Endometrium (tissue), 2 donors: ENCODE measurements around the gene PCDHAC2.

Experiments
- FAIRE-seq: peaks from 2 replicates; lab custom pipeline; 2012; peaks lifted over from hg19 to GRCh38; lab: Jason Lieb, UNC
- donor health status: control.
- donor health status: control.

The PCDHAC2 gene, protein sequence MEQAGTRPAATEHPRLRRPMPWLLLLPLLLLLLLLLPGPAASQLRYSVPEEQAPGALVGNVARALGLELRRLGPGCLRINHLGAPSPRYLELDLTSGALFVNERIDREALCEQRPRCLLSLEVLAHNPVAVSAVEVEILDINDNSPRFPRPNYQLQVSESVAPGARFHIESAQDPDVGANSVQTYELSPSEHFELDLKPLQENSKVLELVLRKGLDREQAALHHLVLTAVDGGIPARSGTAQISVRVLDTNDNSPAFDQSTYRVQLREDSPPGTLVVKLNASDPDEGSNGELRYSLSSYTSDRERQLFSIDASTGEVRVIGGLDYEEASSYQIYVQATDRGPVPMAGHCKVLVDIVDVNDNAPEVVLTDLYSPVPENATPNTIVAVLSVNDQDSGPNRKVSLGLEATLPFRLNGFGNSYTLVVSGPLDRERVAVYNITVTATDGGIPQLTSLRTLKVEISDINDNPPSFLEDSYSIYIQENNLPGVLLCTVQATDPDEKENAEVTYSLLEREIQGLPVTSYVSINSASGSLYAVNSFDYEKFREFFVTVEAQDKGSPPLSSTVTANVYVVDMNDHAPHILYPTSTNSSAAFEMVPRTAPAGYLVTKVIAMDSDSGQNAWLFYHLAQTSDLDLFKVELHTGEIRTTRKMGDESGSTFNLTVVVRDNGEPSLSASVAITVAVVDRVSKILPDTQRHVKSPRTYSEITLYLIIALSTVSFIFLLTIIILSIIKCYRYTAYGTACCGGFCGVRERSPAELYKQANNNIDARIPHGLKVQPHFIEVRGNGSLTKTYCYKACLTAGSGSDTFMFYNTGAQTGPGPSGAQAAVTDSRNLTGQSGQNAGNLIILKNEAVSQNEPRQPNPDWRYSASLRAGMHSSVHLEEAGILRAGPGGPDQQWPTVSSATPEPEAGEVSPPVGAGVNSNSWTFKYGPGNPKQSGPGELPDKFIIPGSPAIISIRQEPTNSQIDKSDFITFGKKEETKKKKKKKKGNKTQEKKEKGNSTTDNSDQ

DNA sequence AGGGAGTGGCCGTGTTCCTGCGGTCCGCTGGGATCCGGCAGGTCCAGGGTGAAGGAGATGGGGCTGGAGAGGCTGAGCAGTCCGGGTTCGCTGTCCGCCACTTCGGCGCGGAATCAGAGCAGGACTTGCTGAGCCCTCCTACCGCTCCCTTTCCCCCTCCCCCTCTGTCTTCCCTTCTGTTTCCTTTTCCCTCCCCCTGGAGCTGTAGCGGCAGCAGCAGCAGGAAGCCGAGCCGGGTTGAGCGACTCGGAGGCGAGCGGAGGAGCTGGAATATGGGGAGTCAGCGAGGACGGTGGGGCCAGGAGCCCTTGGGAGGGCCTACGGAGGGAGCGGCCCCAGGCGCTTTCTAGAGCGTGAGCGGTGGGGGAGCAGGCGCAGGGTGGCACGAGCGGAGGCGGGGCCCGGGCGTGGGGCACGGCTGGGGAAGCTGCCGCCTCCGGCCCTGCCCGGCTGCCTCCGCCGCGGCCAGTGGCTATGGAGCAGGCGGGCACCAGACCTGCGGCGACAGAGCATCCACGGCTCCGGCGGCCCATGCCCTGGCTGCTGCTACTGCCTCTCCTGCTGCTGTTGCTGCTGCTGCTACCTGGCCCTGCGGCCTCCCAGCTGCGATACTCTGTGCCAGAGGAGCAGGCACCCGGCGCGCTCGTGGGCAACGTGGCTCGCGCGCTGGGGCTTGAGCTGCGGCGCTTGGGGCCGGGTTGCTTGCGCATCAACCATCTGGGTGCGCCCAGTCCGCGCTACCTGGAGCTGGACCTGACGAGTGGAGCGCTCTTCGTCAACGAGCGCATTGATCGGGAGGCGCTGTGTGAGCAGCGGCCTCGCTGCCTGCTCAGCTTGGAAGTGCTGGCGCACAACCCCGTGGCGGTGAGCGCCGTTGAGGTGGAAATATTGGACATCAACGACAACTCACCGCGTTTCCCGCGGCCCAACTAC lies at the start of gene PCDHAC2:
Gene PCDHAC2 (plus strand): TSS at position 184 of the 933 bp plus-strand sequence. CDS start 291 bp downstream, at position 475.
- FAIRE-seq: no peak

DNA sequence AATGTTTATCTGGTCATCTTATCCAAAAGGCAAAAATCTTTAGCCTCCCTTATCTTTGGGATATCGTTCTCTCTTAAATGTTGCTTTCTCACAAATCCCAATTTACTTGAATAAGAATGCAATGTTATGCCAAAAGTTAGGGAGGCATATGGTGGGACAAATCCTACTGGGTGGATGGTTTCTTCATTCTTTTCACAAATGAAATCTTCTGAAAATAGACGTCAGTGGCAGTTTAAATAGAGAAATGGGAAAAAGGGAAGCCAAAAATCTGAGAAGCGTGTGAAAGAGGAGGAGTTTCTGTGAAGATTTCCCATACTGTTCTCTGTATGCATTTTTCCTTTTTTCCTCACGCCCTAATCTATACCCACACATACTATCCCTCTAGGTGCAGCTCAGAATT lies 42.7 kb upstream of the PCDHAC2 start:
- no peak for FAIRE-seq

DNA sequence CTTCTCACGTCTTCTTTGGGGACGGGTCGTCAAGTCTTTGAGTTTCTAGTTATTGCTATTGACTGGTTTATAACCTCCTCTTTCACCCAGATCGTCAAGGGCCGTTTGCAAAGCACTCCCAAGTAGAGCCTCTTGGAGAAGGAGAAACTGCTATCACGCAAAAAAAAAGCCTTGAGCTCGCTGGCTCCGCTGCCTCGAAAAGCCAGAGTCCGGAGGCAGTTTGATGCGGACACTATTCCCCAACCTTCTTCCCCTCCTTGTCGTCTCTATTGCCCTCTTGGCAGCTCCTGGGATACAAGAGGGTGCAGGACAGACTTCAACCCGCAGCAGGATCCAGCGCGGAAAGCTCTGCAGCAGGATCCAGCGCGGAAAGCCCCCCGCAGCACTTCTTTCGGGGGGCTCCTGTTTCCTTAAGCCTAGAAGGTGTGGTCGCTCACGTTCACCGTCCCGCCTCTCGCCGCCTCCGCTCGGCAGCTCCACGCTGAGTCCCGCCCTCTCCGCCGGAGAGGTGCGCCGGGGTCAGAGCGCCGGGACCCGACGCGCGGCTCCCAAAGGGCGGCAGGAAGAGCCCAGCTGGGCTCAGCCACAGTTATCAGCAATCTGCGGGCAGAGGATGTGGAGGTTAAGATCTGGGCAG lies 40.4 kb upstream of the PCDHAC2 start, which contains the start of gene PCDHAC1:
Gene PCDHAC1 (plus strand): TSS at position 494 of the 637 bp plus-strand sequence. CDS start 594 bp downstream, outside the sequence.
- no peak for FAIRE-seq

DNA sequence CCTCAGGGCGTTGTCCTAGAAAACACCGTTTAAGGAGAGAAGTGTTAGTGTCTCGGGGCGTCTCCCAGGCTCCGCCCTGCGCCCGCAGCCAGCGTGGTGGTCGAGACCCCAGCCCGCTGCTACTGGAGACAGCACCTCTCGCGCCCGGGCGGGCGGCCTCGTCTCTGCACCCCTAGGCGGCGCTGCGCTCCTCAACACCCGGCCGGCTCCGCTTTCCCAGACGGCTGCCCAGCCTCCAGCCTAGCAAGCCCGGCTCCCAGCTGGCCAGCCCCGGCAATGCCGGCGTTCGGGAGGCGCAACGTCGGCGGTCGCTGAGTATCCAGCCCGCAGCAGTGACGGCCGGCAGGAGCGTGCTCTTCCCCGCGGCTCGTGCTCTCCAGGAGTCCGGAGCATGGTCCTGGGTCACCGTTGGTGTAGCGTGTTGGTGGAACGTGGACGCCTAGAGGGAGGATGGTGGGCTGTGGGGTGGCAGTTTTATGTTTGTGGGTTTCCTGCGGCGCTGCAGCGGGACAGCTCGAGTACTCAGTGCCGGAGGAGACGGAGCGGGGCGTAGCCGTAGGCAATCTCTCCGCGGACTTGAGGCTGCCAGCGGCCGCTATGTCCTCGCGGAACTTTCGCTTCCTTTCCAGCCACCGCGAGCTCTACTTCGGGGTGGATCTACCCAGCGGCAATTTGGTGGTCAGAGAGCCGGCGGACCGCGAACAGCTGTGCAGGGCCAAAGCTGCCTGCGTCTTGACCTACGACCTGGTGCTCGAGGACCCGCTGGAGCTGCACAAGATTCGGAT lies 39.6 kb upstream of the PCDHAC2 start:
- no peak for FAIRE-seq

DNA sequence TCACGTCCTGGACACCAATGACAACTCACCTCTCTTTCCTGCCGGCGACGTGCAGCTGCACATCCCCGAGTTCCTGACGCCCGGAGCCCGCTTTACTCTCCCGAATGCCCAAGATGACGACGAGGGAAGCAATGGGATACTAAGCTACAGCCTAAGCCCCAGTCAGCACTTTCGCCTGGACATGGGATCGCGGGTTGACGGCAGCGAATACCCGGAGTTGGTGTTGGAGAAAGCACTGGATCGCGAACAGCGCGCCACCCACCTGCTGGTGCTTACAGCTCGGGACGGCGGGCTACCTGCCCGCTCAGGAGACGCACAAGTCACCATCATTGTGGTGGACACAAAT lies 39.1 kb upstream of the PCDHAC2 start:
- no peak for FAIRE-seq

DNA sequence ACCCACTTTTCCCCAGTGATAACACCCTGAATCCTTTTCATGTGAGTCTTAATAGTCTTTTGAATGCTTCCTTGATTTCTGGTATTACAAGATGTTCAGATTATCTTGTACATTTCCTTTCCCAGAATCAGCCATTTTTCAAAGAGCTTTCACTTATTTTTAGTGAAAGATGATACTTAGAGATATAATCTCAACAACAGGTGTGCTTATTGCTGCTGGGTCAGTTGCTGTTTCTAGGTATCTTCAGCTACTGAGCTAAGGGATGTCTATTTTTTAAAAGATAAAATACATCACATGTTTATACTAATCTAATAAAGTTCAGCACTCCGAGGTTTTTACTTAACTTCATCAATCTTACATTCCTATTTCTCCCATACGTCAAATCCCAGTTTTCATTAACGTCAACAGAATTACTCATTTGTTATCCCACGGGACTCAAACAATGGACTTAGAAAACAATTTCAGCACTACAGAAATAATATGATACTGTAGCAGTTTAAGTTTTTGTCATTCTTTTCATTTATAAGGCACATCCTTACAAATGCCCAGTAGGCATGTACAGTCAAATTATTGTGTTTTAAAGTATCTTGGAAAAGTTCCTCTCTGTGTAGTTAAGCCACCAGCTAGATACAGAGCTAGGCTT lies 31.2 kb upstream of the PCDHAC2 start:
- no peak for FAIRE-seq

DNA sequence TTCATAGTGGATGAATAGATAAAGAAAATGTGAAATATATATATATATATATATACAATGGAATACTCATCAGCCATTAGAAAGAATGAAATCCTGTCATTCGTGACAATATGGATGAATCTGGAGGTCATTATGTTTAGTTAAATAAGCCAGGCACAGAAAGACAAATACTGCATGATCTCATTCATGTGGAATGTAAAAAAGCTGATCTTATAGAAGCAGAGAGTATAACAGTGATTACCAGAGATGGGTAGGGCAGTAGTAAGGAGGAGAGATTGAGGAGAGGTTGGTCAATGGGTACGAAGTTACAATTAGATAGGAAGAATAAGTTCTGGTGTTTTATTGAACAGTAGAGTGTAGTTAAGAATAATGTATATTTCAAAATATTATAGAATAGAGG lies 19.7 kb upstream of the PCDHAC2 start:
- FAIRE-seq: no peak

DNA sequence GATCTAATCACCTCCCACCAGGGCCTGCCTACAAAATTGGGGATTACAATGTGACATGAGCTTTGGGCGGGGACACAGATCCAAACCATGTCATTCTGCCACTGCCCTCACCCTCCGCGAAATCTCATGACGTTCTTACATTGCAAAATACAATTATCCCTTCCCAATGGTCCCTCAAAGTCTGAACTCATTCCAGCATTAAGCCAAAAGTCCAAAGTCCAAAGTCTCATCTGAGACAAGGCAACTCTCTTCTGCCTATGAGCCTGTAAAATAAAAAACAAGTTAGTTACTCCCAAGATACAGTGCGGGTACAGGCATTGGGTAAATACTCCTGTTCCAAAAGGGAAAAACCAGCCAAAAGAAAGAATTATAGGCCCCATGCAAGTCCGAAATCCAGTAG lies 14.6 kb upstream of the PCDHAC2 start:
- no peak for FAIRE-seq

DNA sequence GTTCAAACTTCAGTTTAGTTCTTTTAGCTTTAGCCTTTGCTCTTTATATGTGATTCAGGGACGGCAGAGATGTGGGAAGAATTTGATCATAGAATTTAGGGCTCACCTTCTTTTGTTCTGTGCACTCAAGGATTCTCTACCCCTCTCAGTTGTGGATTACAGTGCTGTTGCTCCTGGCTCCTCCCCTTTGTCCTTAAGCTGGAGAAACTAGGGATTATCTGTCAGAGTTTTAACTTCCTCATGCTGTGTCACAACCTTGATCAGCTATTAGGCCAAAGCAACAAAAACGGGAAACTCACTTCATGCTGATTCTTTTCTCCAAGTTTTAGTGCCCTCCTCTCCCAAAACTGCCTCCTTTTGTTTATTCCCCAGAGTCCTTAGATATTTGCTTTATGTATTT lies 13.0 kb upstream of the PCDHAC2 start:
- no peak for FAIRE-seq

DNA sequence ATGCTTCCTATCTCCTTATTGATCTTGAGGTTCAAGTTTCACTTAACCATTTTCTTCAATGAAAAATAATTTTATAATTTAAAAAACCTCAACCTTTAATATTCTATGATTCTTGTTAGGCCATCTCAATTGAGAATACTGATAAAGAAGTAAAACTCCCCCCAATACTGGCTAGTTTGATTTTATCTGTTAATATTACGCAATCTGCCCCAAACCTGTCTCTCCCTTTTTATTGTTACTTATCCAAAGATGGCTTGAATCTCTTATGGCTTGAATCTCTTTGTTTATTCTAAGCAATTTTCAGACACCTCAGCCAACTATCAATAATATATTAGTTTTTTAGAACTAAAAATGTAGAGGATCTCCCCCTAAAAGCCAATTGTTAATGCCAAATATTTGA lies 4.1 kb upstream of the PCDHAC2 start:
- no peak for FAIRE-seq

DNA sequence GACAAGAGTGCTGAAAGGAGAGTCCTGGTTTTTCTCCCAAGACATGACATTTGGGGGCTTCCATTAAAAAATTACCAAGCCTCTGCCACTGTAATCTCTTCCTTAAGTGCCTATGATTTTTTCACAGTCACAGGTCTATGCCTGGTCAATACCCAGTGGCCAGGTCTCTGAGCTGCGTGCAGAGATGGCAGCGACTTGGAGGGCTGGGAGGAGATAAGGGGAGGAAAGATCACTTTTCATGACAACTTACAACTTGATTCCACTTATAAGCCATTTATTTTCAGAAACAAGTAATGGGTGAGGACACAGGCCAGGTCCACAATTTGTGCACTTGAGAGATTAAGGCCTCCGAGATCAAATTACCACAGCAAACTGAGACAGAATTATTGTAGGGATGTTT lies 1.9 kb upstream of the PCDHAC2 start:
- FAIRE-seq: no peak

DNA sequence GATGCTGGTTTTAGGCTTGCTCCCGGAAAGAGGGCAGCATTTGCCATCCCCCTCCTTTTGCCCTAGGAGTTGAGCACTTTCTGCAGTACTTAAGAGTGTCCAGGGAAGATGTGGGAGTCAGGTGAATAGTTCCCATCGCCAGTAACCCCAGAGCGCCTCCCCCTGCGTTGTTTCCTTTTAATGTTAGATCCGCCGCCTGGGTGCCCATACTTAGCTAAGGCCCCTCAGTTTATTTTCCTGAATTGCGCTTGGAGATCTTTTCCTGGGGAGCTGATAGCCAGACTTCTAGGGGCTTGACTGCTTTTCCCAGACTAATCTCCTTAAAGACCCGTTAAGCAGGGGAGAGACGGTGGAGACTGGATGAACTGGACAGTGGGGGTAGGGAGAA lies 377 bp upstream of the PCDHAC2 start:
- no peak for FAIRE-seq

DNA sequence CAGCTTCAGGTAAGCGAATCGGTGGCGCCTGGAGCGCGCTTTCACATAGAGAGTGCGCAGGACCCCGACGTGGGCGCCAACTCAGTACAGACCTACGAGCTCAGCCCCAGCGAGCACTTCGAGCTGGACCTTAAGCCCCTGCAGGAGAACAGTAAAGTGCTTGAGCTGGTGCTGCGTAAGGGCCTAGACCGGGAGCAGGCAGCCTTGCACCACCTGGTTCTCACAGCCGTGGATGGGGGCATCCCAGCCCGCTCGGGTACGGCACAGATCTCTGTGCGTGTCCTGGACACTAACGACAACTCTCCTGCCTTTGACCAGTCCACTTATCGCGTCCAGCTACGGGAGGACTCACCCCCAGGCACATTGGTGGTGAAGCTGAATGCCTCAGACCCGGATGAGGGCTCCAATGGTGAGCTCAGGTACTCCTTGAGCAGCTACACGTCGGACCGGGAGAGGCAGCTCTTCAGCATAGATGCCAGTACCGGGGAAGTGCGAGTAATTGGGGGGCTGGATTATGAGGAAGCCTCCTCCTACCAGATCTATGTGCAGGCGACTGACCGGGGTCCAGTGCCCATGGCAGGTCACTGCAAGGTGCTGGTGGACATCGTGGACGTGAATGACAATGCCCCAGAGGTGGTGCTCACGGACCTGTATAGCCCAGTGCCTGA lies 1.1 kb downstream of the PCDHAC2 start:
- FAIRE-seq: no peak

DNA sequence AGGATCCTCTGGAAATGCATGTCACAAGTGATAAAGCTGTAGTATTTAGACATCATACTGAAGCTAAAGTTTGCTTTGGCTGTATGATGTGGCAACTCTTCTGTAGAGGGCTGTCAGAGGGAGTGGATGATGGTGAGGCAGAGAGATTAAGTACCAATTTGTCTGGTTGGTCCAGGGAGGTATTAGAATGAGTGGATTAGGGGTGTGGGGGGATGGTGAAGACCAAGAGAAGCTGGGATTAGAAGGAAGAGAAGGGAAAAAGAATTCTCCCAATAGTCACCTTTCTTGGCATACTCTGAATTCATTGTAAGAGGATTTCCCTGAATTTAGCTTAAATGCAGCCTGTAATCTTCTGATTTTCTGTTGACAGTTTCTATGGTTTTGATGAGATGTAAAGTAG lies 3.6 kb downstream of the PCDHAC2 start:
- FAIRE-seq: no peak

DNA sequence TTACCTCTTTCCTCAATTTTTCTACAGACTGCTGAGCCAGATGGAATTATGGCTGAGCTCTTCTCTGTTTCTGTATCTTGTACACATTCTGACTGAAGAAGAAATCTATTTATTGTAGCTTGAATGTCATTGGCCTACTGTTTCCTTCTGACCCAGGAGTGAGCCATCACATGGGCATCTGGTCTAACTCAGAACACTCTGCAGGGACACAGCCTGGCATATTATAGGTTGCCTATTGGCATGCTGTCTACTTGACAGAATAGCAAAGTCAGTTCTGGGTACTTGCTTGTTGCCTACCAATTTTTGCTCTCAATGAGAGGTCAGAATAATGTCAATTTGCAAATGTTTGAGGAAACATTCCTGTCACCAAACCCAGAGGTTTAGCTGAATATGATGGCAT lies 7.3 kb downstream of the PCDHAC2 start:
- FAIRE-seq: no peak

DNA sequence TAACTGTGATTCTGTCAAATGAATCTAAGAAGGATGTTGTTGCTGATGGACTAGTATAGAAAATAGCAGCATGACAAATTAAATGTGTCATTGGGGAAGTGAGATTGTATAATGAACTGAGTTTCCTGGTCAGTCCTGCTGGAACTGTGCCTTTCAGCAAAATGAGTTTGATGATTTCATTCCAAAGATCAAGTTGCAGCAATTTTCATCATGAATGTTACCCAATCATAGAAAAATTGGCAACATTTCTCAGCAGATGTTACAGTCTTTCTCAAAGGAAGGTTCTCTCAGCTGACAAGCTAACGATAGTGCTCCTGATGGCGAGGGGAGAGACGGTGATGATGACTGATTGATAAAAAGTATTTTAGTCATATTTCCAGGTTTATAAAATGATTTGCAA lies 10.7 kb downstream of the PCDHAC2 start:
- no peak for FAIRE-seq

DNA sequence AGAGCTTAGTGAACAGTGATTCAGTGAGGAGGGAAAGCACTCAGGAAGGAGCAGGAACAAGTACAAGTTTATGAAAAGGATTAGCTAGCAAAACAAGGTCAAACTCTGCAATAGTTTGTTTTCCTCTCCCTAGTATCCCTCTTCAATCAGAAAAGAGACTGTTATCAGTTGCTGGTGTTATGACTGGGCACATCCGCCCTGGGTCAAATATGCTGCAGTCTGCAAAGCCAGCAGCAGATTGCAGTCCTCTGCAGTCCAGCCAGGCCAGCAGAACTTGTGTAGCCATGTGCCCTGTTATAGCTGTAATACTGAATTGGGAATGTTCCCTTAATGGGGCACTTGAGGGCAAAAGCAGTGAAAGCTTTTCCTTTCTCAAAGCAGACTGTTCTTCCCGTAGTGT lies 12.0 kb downstream of the PCDHAC2 start:
- FAIRE-seq: no peak

DNA sequence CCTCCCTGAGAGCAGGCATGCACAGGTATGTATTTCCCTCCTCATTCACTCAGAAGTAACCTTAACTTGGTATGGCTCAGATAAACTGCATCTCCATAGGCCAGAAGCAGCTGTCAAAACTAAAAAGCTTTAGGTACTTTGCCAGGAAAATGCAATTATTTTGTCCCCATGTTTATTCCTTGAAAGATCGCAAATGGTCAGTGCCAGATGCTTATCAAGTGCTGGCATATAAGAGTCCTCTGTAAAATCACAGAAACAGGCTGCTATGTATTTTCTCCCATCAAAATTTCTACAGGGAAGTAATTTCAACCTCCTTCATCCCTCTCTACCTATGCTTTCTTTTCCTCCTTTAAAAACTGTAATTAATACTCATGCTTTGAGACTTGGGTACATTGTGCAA lies 12.7 kb downstream of the PCDHAC2 start:
- no peak for FAIRE-seq

DNA sequence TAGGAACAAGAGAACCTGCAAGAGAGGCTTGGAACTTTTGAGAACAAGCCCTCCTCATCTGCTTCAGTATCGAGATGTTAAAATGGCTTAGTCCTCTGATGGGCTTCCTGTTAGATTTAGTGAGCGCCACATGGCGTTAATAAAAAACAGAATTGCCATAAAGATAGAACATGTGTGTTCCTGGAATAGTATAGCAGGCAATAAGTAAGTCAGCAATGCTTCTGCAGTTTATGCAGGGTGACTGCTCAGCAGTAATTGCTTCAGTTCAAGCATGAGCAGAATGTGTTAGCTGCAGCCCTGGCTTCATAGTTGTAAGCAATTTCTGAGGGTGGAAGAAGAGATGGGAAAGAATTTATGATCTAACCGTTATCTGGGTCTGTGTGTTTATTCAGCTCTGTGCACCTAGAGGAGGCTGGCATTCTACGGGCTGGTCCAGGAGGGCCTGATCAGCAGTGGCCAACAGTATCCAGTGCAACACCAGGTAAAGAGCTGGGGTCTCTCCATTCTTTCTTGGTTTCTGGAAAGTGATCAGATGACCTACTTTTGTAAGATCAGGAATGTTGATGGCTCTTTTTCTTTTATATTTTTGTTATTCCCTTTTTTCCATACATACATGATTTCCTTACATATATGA lies 15.9 kb downstream of the PCDHAC2 start:
- FAIRE-seq: no peak
